Activated B cell treated with CpG ODN at 0.5 μM for 24 hours (primary cell): ENCODE results near the gene HIVEP3. TPM values are rescaled to one million over a fixed set of nuclear protein-coding genes. Genes with fewer than 3 reads are reported as not detected.

Experiments used
- ATAC-seq: fragments of 200-7000 bp; cut with Tn5 transposase; one replicate; pipeline ENCODE4 v1.10.0; 2021; ENCODE audit warnings: low read depth, mild to moderate bottlenecking, moderate library complexity
- CTCF ChIA-PET: fragments of 350-600 bp; sonication (Branson Sonifier 250); formaldehyde crosslinking; loops from one replicate; lab custom pipeline; 2021; ENCODE audit warnings: antibody characterized with exemption; lab: Charles Lee
- POLR2A ChIA-PET: fragments of 350-600 bp; sonication (Branson Sonifier 250); formaldehyde crosslinking; loops from one replicate; lab custom pipeline; 2021; ENCODE audit warnings: antibody characterized with exemption; lab: Charles Lee
- DNase-seq: peaks from one replicate; pipeline ENCODE4 v3.0.0; 2022
- H3K27ac Mint-ChIP-seq: one replicate; pipeline ENCODE4 v1.8.0; 2020; ENCODE audit warnings: mixed read lengths
- H3K27me3 Mint-ChIP-seq: one replicate; pipeline ENCODE4 v1.8.0; 2021; ENCODE audit warnings: mixed read lengths
- H3K36me3 Mint-ChIP-seq: one replicate; pipeline ENCODE4 v1.8.0; 2021; ENCODE audit warnings: low read depth, mixed read lengths
- H3K4me1 Mint-ChIP-seq: one replicate; pipeline ENCODE4 v1.8.0; 2021; ENCODE audit warnings: mixed read lengths
- H3K4me3 Mint-ChIP-seq: one replicate; pipeline ENCODE4 v1.8.0; 2020; ENCODE audit warnings: mild to moderate bottlenecking, mixed read lengths
- H3K9me3 Mint-ChIP-seq: one replicate; pipeline ENCODE4 v1.8.0; 2020; ENCODE audit warnings: mixed read lengths
- intact Hi-C: fragments of 100-400 bp; cut with micrococcal nuclease; formaldehyde crosslinking; loops from one replicate; pipeline ENCODE4 v1.15.1; 2024
- total RNA-seq: library from RNA; stranded (reverse); gene quantifications from 2 replicates; pipeline ENCODE4 v1.2.3, GENCODE V29; 2022
- TF ChIP-seq, protein P1 (sequence below): fragments of 200-600 bp; IDR thresholded peaks from one replicate; pipeline ENCODE4 v1.8.0; 2022; ENCODE audit warnings: antibody characterized with exemption, mild to moderate bottlenecking

Gene HIVEP3
- total RNA-seq, 1 donor from 2014 or later, result 14.4 TPM

DNA sequence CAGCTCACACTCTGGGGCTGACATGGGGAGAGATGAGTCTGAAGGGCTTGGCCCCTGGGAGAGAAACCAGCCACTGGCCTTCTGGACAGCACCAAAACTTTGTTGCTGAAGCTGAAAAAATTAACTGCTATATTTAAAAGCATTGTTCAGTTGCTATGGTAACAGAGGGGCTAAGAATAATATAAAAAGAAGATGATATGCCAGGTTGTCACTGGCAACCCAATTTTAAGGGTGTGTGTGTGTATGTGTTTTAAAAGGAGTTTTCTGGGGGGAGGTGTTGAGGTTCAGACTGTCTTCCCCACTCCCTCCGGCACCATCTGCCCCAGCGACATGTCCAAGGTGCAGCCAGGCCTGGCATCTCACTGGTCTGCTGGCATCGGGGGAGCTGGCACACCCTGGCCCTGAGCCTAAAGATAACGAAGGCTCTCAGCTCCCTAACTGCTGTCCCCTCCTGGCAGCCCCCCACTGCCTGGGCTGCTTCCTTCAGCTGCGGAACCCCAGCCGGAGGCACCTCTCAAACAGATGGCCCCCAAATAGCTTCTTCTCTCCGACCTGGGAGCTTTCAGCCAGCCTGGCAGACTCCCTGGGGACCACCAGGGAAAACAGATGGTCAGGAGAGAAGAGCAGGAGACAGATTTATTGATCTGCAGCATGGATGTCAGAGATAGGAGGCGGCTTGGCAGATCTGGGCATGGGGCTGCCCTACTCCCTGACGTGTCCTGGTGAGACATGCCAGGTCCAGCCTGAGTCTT, 203.9 kb downstream of the HIVEP3 start:
- H3K9me3 Mint-ChIP-seq, result no peaks in the 10 kb centered on the region
- TF ChIP-seq, protein P1, sequence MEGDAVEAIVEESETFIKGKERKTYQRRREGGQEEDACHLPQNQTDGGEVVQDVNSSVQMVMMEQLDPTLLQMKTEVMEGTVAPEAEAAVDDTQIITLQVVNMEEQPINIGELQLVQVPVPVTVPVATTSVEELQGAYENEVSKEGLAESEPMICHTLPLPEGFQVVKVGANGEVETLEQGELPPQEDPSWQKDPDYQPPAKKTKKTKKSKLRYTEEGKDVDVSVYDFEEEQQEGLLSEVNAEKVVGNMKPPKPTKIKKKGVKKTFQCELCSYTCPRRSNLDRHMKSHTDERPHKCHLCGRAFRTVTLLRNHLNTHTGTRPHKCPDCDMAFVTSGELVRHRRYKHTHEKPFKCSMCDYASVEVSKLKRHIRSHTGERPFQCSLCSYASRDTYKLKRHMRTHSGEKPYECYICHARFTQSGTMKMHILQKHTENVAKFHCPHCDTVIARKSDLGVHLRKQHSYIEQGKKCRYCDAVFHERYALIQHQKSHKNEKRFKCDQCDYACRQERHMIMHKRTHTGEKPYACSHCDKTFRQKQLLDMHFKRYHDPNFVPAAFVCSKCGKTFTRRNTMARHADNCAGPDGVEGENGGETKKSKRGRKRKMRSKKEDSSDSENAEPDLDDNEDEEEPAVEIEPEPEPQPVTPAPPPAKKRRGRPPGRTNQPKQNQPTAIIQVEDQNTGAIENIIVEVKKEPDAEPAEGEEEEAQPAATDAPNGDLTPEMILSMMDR, result no peak
- H3K36me3 Mint-ChIP-seq, result no peaks in the 10 kb centered on the region
- no peak overlapping the region for H3K27ac Mint-ChIP-seq
- CTCF ChIA-PET, result no interaction called here
- intact Hi-C loops, result no loop called here
- H3K27me3 Mint-ChIP-seq, result no peaks in the 10 kb centered on the region
- no peak overlapping the region for H3K4me3 Mint-ChIP-seq
- ATAC-seq (no peak), DNase-seq (peak; percentile 11)
- peaks cover 20% of the 10 kb centered on the region for H3K4me1 Mint-ChIP-seq
- POLR2A ChIA-PET, result no interaction called here

DNA sequence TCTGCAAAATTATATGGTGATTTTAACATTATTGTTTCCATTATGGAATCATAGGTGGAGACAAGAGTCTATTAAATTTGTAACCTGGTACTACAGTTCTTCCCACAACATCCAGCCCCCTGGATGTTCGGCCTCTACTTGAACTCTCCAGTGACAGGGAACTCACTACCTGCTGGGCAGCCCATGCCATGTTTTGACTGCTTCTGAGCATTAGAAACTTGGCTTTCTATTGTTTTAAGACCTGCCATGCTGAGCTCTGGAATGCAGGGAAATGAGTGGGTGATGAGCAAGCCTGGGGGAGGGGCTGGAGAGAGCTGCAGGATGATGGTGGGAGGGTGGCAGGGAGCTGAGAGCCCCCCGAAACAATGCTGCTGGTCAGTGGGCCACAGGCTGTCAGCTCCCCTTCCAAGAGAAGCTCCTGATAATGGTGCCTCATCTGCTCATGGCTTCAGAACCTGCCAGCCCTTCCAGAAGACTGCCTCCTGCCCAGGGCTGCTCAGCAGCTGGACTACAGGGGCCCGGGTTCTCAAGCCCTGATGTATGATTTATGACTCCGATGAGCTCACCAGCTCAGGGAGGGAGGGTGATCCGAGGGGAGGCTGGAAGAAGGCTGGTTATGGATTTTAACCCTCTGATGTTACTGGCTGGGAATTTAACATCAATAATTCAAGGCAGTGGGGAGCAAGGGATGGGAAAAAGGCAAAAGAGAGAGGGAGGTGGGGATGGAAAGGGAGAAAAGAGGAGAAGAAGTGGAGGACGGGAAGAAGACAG, 205.0 kb downstream of the HIVEP3 start:
- Mint-ChIP-seq H3K4me3 (no peak overlapping the region), H3K9me3 (no peaks in the 10 kb centered on the region), H3K27me3 (no peaks in the 10 kb centered on the region), H3K4me1 (peaks cover 12% of the 10 kb centered on the region), H3K27ac (peak overlapping the region; percentile 4), H3K36me3 (no peaks in the 10 kb centered on the region)
- ChIA-PET CTCF (no interaction called here), POLR2A (interaction anchor here (1.3 kb wide), 1 partner anchor 12 kb away, joined by 3 read pairs; no protein-coding TSS in a partner anchor)
- ATAC-seq (no peak), DNase-seq (peak; percentile 11)
- intact Hi-C loops, result no loop called here
- TF ChIP-seq, protein P1, result no peak

DNA sequence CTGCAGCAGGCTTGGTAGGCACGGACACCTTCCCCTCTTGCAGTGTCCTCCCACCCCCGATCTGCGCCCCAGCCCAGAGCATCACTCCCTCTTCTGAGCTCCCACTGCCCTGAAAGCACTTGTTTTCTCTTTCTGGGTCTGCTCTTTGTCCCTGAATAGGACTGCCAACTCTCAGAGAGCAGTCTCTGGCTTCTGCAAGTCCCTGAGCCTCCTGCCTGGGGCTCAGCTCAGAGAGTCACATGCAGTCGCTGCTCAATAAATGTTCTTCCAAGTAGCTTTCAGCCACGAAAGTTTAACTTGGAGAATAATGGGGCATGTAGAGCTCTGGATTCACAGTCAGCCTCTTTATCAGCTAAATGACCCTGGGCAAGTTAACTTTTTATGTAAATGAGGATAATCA, 205.6 kb downstream of the HIVEP3 start:
- Mint-ChIP-seq H3K27me3 (no peaks in the 10 kb centered on the region), H3K9me3 (no peaks in the 10 kb centered on the region), H3K36me3 (no peaks in the 10 kb centered on the region), H3K4me1 (peaks cover 15% of the 10 kb centered on the region), H3K27ac (no peak overlapping the region), H3K4me3 (no peak overlapping the region)
- TF ChIP-seq, protein P1, result no peak
- intact Hi-C loops, result no loop called here
- ChIA-PET CTCF (no interaction called here), POLR2A (interaction anchor here (1.3 kb wide), 1 partner anchor 11 kb away, joined by 3 read pairs; no protein-coding TSS in a partner anchor)
- ATAC-seq (no peak), DNase-seq (no peak)

DNA sequence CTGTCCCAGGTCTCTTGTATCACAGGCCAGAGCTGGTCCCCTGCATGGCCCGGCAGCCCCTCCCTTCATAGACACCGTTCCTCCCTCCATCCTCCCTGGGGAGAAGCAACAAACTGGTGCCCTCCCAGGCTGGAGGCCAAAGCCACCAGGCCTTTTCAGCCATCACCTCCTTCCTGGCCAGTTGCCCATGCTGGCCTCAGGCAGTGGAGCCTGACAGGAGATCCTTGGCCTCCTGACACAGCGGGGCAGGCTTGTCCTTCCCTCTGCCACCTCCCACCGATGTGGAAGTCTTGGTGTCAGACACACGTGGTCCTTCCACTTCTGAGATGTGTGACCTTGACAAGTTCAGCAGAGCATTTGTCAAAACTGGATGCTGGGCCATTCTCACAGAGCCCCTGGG, 206.0 kb downstream of the HIVEP3 start:
- Mint-ChIP-seq H3K4me1 (peaks cover 20% of the 10 kb centered on the region), H3K4me3 (no peak overlapping the region), H3K9me3 (no peaks in the 10 kb centered on the region), H3K36me3 (no peaks in the 10 kb centered on the region), H3K27me3 (no peaks in the 10 kb centered on the region), H3K27ac (no peak overlapping the region)
- DNase-seq, result peak; percentile 10
- POLR2A ChIA-PET, result interaction anchor here (1.3 kb wide), 1 partner anchor 11 kb away, joined by 3 read pairs; no protein-coding TSS in a partner anchor
- CTCF ChIA-PET, result no interaction called here
- TF ChIP-seq, protein P1, result no peak
- ATAC-seq, result no peak
- intact Hi-C loops, result no loop called here

DNA sequence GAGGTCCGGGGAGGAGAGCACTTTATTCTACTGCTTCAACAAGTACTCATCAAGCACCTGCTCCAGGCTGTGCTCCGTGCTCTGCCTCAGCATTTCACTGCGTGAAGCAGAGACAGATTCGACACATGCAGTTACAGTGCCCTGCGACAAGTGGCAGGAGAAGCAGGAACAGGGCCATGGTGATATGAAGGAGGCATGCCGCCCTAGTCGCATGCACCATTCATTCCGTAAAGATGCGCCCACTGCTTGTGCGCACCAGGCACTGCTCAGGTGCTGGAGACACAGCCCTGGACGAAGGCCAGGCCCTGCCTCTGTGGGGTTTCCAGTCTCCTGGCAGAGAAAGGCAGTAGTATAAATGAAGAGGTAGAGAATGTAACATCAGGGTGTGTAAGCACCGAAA, 206.6 kb downstream of the HIVEP3 start:
- intact Hi-C loops, result no loop called here
- Mint-ChIP-seq H3K9me3 (no peaks in the 10 kb centered on the region), H3K4me1 (peaks cover 17% of the 10 kb centered on the region), H3K36me3 (no peaks in the 10 kb centered on the region), H3K27ac (no peak overlapping the region), H3K27me3 (no peaks in the 10 kb centered on the region), H3K4me3 (no peak overlapping the region)
- TF ChIP-seq, protein P1, result no peak
- ChIA-PET CTCF (no interaction called here), POLR2A (no interaction called here)
- no peak for DNase-seq
- no peak for ATAC-seq
